ENCODE measurements around the gene IKZF5. TPM values are rescaled to one million over a fixed set of nuclear protein-coding genes. Genes with fewer than 3 reads are reported as not detected.

The IKZF5 gene
- total RNA-seq, 1 experiment from 2014 or later = 14.8 TPM

GRCh38 chr10:122962405-122962804, 46.2 kb downstream of the IKZF5 start:
- no peak overlapping the region for H3K9ac ChIP-seq (ENCODE audit: low read length)
- no peak overlapping the region for H3K4me3 ChIP-seq (ENCODE audit: low read length)
- H3K9me3 ChIP-seq (ENCODE audit: low read length) = no peaks in the 10 kb centered on the region
- no peaks in the 10 kb centered on the region for H3K36me3 ChIP-seq (ENCODE audit: insufficient read depth, low read length)
- no peak overlapping the region for H3K27ac ChIP-seq (ENCODE audit: low read length)
- no peaks in the 10 kb centered on the region for H3K9me2 ChIP-seq (replicated peaks; ENCODE audit: insufficient read depth, low read length)
- no peak overlapping the region for H3K4me2 ChIP-seq (ENCODE audit: low read depth, low read length, poor library complexity, severe bottlenecking)
- no peak overlapping the region for H2AFZ ChIP-seq (ENCODE audit: low read length)
- H3K79me2 ChIP-seq (ENCODE audit: low read length) = no peaks in the 10 kb centered on the region
- no peaks in the 10 kb centered on the region for H3K4me1 ChIP-seq (ENCODE audit: low read length)
- H4K20me1 ChIP-seq (ENCODE audit: insufficient read depth, low read depth, low read length) = no peaks in the 10 kb centered on the region
- H3K27me3 ChIP-seq (ENCODE audit: low read length) = no peaks in the 10 kb centered on the region
- no peak for DNase-seq

GRCh38 chr10:122957474-122957873, 51.1 kb downstream of the IKZF5 start:
- no peaks in the 10 kb centered on the region for H3K27me3 ChIP-seq (ENCODE audit: low read length)
- no peaks in the 10 kb centered on the region for H3K9me2 ChIP-seq (replicated peaks; ENCODE audit: insufficient read depth, low read length)
- no peaks in the 10 kb centered on the region for H3K36me3 ChIP-seq (ENCODE audit: insufficient read depth, low read length)
- no peaks in the 10 kb centered on the region for H3K9me3 ChIP-seq (ENCODE audit: low read length)
- H3K9ac ChIP-seq (ENCODE audit: low read length) = no peak overlapping the region
- H3K27ac ChIP-seq (ENCODE audit: low read length) = no peak overlapping the region
- no peak overlapping the region for H2AFZ ChIP-seq (ENCODE audit: low read length)
- H3K79me2 ChIP-seq (ENCODE audit: low read length) = peaks cover 11% of the 10 kb centered on the region
- no peak for DNase-seq
- H3K4me3 ChIP-seq (ENCODE audit: low read length) = no peak overlapping the region
- H3K4me2 ChIP-seq (ENCODE audit: low read depth, low read length, poor library complexity, severe bottlenecking) = no peak overlapping the region
- H4K20me1 ChIP-seq (ENCODE audit: insufficient read depth, low read depth, low read length) = no peaks in the 10 kb centered on the region
- H3K4me1 ChIP-seq (ENCODE audit: low read length) = peaks cover 20% of the 10 kb centered on the region

DNA sequence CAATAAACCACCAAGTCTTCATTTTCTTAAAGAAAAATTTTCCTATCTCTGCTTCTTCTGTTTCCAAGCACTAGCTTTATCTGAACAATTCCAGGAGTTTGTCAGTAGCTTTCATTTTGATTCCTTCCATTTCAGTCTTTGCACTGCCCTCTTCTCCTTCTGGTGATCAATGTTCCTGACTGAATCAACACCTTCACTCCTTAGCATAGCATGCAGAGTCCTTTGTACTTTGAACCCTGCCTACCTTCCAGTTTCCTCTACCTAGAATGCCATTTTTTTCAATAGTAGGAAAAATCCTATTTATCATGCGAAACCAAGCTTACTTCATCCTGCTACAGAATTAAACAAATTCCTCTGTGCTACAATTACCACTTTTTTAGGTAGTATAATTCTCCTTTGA, 52.7 kb downstream of the IKZF5 start:
- no peaks in the 10 kb centered on the region for H3K9me3 ChIP-seq (ENCODE audit: low read length)
- H2AFZ ChIP-seq (ENCODE audit: low read length) = no peak overlapping the region
- peaks cover 24% of the 10 kb centered on the region for H3K79me2 ChIP-seq (ENCODE audit: low read length)
- H4K20me1 ChIP-seq (ENCODE audit: insufficient read depth, low read depth, low read length) = no peaks in the 10 kb centered on the region
- no peaks in the 10 kb centered on the region for H3K9me2 ChIP-seq (replicated peaks; ENCODE audit: insufficient read depth, low read length)
- H3K27ac ChIP-seq (ENCODE audit: low read length) = no peak overlapping the region
- H3K36me3 ChIP-seq (ENCODE audit: insufficient read depth, low read length) = no peaks in the 10 kb centered on the region
- H3K4me1 ChIP-seq (ENCODE audit: low read length) = peaks cover 27% of the 10 kb centered on the region
- no peaks in the 10 kb centered on the region for H3K27me3 ChIP-seq (ENCODE audit: low read length)
- no peak overlapping the region for H3K4me3 ChIP-seq (ENCODE audit: low read length)
- no peak overlapping the region for H3K9ac ChIP-seq (ENCODE audit: low read length)
- no peak for DNase-seq
- H3K4me2 ChIP-seq (ENCODE audit: low read depth, low read length, poor library complexity, severe bottlenecking) = no peak overlapping the region

DNA sequence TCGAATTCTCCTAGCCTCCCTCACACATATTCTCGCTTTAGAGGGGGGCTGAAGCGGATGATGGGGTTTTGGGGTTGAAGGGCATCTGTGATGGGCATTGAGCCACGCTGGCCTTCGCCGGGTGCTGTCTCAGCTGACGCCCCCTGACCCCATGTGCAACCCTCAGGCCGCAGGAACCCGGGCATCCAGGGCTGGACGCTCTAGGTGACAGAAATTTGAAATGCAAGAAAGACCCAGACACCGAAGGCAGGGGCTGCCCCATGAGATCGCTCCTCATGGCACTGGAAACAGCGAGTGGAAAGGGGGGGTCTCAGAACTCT, 53.9 kb downstream of the IKZF5 start:
- Histone ChIP-seq H3K4me1 (ENCODE audit: low read length) (peaks cover 29% of the 10 kb centered on the region), H3K9ac (ENCODE audit: low read length) (peak overlapping the region; percentile 96), H3K79me2 (ENCODE audit: low read length) (peaks cover 34% of the 10 kb centered on the region), H3K4me3 (ENCODE audit: low read length) (peak overlapping the region; percentile 97), H4K20me1 (ENCODE audit: insufficient read depth, low read depth, low read length) (no peaks in the 10 kb centered on the region), H3K27me3 (ENCODE audit: low read length) (no peaks in the 10 kb centered on the region), H3K27ac (ENCODE audit: low read length) (no peak overlapping the region), H3K4me2 (ENCODE audit: low read depth, low read length, poor library complexity, severe bottlenecking) (peak overlapping the region; percentile 77), H3K36me3 (ENCODE audit: insufficient read depth, low read length) (peaks cover 8% of the 10 kb centered on the region; the same call in 1 of the 2 replicates), H3K9me3 (ENCODE audit: low read length) (no peaks in the 10 kb centered on the region), H2AFZ (ENCODE audit: low read length) (peak overlapping the region; percentile 52; the same call in 1 of the 2 replicates), H3K9me2 (replicated peaks; ENCODE audit: insufficient read depth, low read length) (no peaks in the 10 kb centered on the region)
- DNase-seq = no peak

DNA sequence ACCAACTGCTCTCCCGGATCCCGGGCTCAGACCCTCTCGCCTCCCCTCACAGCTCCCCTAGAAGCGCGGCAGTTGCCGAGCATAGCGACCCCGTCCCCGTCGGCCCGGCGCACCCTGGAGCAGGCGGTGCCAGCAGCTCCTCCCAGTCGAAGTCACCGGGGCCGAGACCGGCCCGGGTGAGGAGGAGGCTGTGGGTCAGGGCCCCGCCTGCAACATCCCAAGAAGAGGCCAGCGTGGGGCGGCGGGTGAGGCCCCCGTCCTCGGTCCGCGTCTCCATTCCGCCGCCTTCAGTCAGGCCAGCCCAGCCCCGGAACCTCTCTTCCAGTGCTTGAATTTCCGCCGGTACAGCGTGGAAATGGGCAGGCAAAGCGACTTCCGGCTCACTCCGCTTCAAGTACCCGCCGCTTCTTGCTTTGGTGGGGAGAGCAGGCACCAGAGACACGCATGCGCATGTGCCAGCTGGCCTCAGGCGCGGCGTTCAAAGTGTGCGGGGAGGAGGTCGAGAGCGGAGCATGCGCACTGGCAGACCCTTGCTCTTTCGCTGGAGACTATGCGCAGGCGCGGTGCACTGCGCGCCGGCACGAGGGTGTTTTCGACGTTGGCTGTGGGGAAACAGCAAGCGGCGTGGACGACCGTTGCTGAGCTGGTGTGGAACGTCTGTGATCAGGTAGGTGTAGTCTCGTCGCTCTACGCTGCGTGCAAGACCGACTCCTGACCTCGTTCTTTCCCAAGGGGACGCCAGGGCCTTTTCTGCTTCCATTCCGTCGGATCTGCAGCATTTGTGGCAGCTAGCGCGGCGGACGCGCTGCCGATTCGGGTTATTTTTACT, 54.5 kb downstream of the IKZF5 start, which contains the start of gene C10orf88:
TSS of gene C10orf88 (minus strand) at position 326 of the 829 bp plus-strand sequence. CDS start at position 277, 49 bp downstream.
- H3K9ac ChIP-seq (ENCODE audit: low read length) = peak within 1 kb of the TSS; percentile 96

DNA sequence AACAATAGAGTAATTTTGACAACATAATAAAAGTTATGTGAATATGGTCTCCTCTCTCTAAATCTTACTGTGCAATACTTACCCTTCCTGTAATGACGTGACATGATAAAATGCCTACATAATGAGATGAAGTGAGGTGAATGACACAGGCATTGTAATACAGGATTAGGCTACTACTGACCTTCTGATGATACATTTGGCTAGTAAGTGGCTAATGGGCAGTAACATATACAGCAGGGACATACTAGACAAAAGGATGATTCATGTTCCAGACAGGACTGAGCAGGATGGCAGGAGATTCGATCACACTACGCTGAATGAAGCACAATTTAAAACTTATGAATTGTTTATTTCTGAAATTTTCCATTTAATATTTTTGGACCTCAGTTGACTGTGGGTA, 59.3 kb downstream of the IKZF5 start:
- Histone ChIP-seq H4K20me1 (ENCODE audit: insufficient read depth, low read depth, low read length) (no peaks in the 10 kb centered on the region), H3K79me2 (ENCODE audit: low read length) (peaks cover 40% of the 10 kb centered on the region), H3K4me3 (ENCODE audit: low read length) (no peak overlapping the region), H3K9me3 (ENCODE audit: low read length) (no peaks in the 10 kb centered on the region), H3K36me3 (ENCODE audit: insufficient read depth, low read length) (peaks cover 45% of the 10 kb centered on the region; the same call in 1 of the 2 replicates), H3K27ac (ENCODE audit: low read length) (no peak overlapping the region), H3K4me1 (ENCODE audit: low read length) (peaks cover 19% of the 10 kb centered on the region), H3K4me2 (ENCODE audit: low read depth, low read length, poor library complexity, severe bottlenecking) (no peak overlapping the region), H3K27me3 (ENCODE audit: low read length) (no peaks in the 10 kb centered on the region), H2AFZ (ENCODE audit: low read length) (no peak overlapping the region), H3K9me2 (replicated peaks; ENCODE audit: insufficient read depth, low read length) (no peaks in the 10 kb centered on the region), H3K9ac (ENCODE audit: low read length) (no peak overlapping the region)
- no peak for DNase-seq

More for the DNA sequence above, 54.5 kb downstream of the IKZF5 start, which contains the start of gene C10orf88:
- Histone ChIP-seq H3K4me1 (ENCODE audit: low read length) (peaks cover 29% of the 10 kb centered on the region), H4K20me1 (ENCODE audit: insufficient read depth, low read depth, low read length) (no peaks in the 10 kb centered on the region), H3K27ac (ENCODE audit: low read length) (no peak within 1 kb of the TSS), H3K27me3 (ENCODE audit: low read length) (no peaks in the 10 kb centered on the region), H3K4me3 (ENCODE audit: low read length) (peak within 1 kb of the TSS; percentile 97), H3K36me3 (ENCODE audit: insufficient read depth, low read length) (peaks cover 10% of the 10 kb centered on the region; the same call in 1 of the 2 replicates), H2AFZ (ENCODE audit: low read length) (peak within 1 kb of the TSS; percentile 93; the same call in 1 of the 2 replicates), H3K9me2 (replicated peaks; ENCODE audit: insufficient read depth, low read length) (no peaks in the 10 kb centered on the region), H3K9me3 (ENCODE audit: low read length) (no peaks in the 10 kb centered on the region), H3K79me2 (ENCODE audit: low read length) (peaks cover 35% of the 10 kb centered on the region), H3K4me2 (ENCODE audit: low read depth, low read length, poor library complexity, severe bottlenecking) (peak within 1 kb of the TSS; percentile 77)
- peak; percentile 98 for DNase-seq

Other genes with a start within 250 kb of the IKZF5 start
- gene CUZD1, start 162.9 kb downstream of the IKZF5 start, total RNA-seq (2014; rRNA removed; shearing (Covaris generic); ENCODE audit: low replicate concordance) = 1.1 and 1.2 TPM in 2 replicates
- 11.6 and 16.3 TPM in 2 replicates for gene FAM24B, start 129.2 kb downstream of the IKZF5 start, total RNA-seq (2014; rRNA removed; shearing (Covaris generic); ENCODE audit: low replicate concordance)
- gene FAM24A, start 98.2 kb downstream of the IKZF5 start, total RNA-seq (2014; rRNA removed; shearing (Covaris generic); ENCODE audit: low replicate concordance) = not detected in 2 replicates
- 17.0 and 18.0 TPM in 2 replicates for gene C10orf88, start 54.6 kb downstream of the IKZF5 start, total RNA-seq (2014; rRNA removed; shearing (Covaris generic); ENCODE audit: low replicate concordance)
- 8.0 and 13.8 TPM in 2 replicates for gene PSTK, start 28.4 kb downstream of the IKZF5 start, total RNA-seq (2014; rRNA removed; shearing (Covaris generic); ENCODE audit: low replicate concordance)
- gene ACADSB, start 211 bp upstream of the IKZF5 start, total RNA-seq (2014; rRNA removed; shearing (Covaris generic); ENCODE audit: low replicate concordance) = 5.8 and 7.8 TPM in 2 replicates
- gene HMX3, start 127.2 kb upstream of the IKZF5 start, total RNA-seq (2014; rRNA removed; shearing (Covaris generic); ENCODE audit: low replicate concordance) = not detected in 2 replicates
- gene HMX2, start 139.3 kb upstream of the IKZF5 start, total RNA-seq (2014; rRNA removed; shearing (Covaris generic); ENCODE audit: low replicate concordance) = not detected in 2 replicates
- 183 and 393 TPM in 2 replicates for gene BUB3, start 145.6 kb upstream of the IKZF5 start, total RNA-seq (2014; rRNA removed; shearing (Covaris generic); ENCODE audit: low replicate concordance)

Measured in Karpas-422 (cell line).